ENCODE results near the gene SIGLEC15.

SIGLEC15 gene

GRCh38 chr18:45877403-45877802 is 51.9 kb downstream of the SIGLEC15 start:
- peaks cover 22% of the 10 kb centered on the region for H3K36me3 ChIP-seq (ENCODE audit: low read length)

GRCh38 chr18:45879681-45880655 is 54.5 kb downstream of the SIGLEC15 start:
- no peaks in the 10 kb centered on the region for H4K20me1 ChIP-seq (ENCODE audit: low read depth, low read length)
- H2AFZ ChIP-seq (ENCODE audit: low read depth, low read length, severe bottlenecking), result no peak overlapping the region
- no peaks in the 10 kb centered on the region for H3K9me2 ChIP-seq (replicated peaks; ENCODE audit: insufficient read depth, low read length)
- H3K4me3 ChIP-seq (ENCODE audit: insufficient read depth, low read length, poor library complexity, severe bottlenecking), result no peak overlapping the region
- peaks cover 18% of the 10 kb centered on the region for H3K36me3 ChIP-seq (ENCODE audit: low read length)
- no peak overlapping the region for H3K9ac ChIP-seq (ENCODE audit: low read length)
- H3F3A ChIP-seq (ENCODE audit: insufficient read depth), result 0 out of 2 replicates have a peak, but pooled peaks cover 11% of the 10 kb centered on the region
- TF ChIP-seq EZH2phosphoT487 (conservative IDR thresholded peaks at IDR 0.05; ENCODE audit: low read length), result no peak
- peak; percentile 100 for TF ChIP-seq CTCF (IDR thresholded peaks at IDR 0.05; ENCODE audit: insufficient read depth, low read length, poor library complexity, severe bottlenecking)
- no peak overlapping the region for H3K4me2 ChIP-seq (ENCODE audit: low read depth, low read length, poor library complexity, severe bottlenecking)
- no peaks in the 10 kb centered on the region for H3K27me3 ChIP-seq (ENCODE audit: low read length)
- H3K9me3 ChIP-seq (ENCODE audit: insufficient read depth, low read length), result no peaks in the 10 kb centered on the region
- no peaks in the 10 kb centered on the region for H3K79me2 ChIP-seq (ENCODE audit: insufficient read depth, low read length)
- no peak overlapping the region for H3K27ac ChIP-seq (ENCODE audit: low read depth, low read length)

More at GRCh38 chr18:45877403-45877802, 51.9 kb downstream of the SIGLEC15 start:
- Histone ChIP-seq H3K27ac (ENCODE audit: low read depth, low read length) (no peak overlapping the region), H3K79me2 (ENCODE audit: insufficient read depth, low read length) (no peaks in the 10 kb centered on the region), H3K27me3 (ENCODE audit: low read length) (no peaks in the 10 kb centered on the region), H3K4me2 (ENCODE audit: low read depth, low read length, poor library complexity, severe bottlenecking) (no peak overlapping the region), H3K9me3 (ENCODE audit: insufficient read depth, low read length) (no peaks in the 10 kb centered on the region), H3K9me2 (replicated peaks; ENCODE audit: insufficient read depth, low read length) (no peaks in the 10 kb centered on the region), H3F3A (ENCODE audit: insufficient read depth) (0 out of 2 replicates have a peak, but pooled peaks cover 13% of the 10 kb centered on the region), H3K9ac (ENCODE audit: low read length) (no peak overlapping the region), H2AFZ (ENCODE audit: low read depth, low read length, severe bottlenecking) (no peak overlapping the region), H3K4me3 (ENCODE audit: insufficient read depth, low read length, poor library complexity, severe bottlenecking) (no peak overlapping the region), H4K20me1 (ENCODE audit: low read depth, low read length) (no peaks in the 10 kb centered on the region)
- TF ChIP-seq EZH2phosphoT487 (conservative IDR thresholded peaks at IDR 0.05; ENCODE audit: low read length), result no peak
- no peak for TF ChIP-seq CTCF (IDR thresholded peaks at IDR 0.05; ENCODE audit: insufficient read depth, low read length, poor library complexity, severe bottlenecking)

GRCh38 chr18:45880876-45881558 is 55.5 kb downstream of the SIGLEC15 start:
- no peaks in the 10 kb centered on the region; the same call in 1 of the 2 replicates for H4K20me1 ChIP-seq (ENCODE audit: low read depth, low read length)
- 0 out of 2 replicates have a peak, but pooled peaks cover 7% of the 10 kb centered on the region for H3F3A ChIP-seq (ENCODE audit: insufficient read depth)
- no peaks in the 10 kb centered on the region for H3K9me2 ChIP-seq (replicated peaks; ENCODE audit: insufficient read depth, low read length)
- H3K4me3 ChIP-seq (ENCODE audit: insufficient read depth, low read length, poor library complexity, severe bottlenecking), result no peak overlapping the region
- H3K9ac ChIP-seq (ENCODE audit: low read length), result no peak overlapping the region
- no peak for TF ChIP-seq CTCF (IDR thresholded peaks at IDR 0.05; ENCODE audit: insufficient read depth, low read length, poor library complexity, severe bottlenecking)
- TF ChIP-seq EZH2phosphoT487 (conservative IDR thresholded peaks at IDR 0.05; ENCODE audit: low read length), result no peak
- H3K9me3 ChIP-seq (ENCODE audit: insufficient read depth, low read length), result no peaks in the 10 kb centered on the region
- peaks cover 14% of the 10 kb centered on the region for H3K36me3 ChIP-seq (ENCODE audit: low read length)
- H2AFZ ChIP-seq (ENCODE audit: low read depth, low read length, severe bottlenecking), result no peak overlapping the region
- no peak overlapping the region for H3K27ac ChIP-seq (ENCODE audit: low read depth, low read length)
- H3K79me2 ChIP-seq (ENCODE audit: insufficient read depth, low read length), result no peaks in the 10 kb centered on the region
- H3K4me2 ChIP-seq (ENCODE audit: low read depth, low read length, poor library complexity, severe bottlenecking), result no peak overlapping the region
- no peaks in the 10 kb centered on the region for H3K27me3 ChIP-seq (ENCODE audit: low read length)

All from SU-DHL-6 (cell line).